Amygdala (tissue), 56 donors: Measurements from ENCODE around the gene CPNE8.
A peak's percentile ranks its signal among the peaks of the same experiment; 100 is the strongest.

Experiments
- DNase-seq, 56 donors: peaks; one replicate each; lab custom pipeline; 2025; lab: John Stamatoyannopoulos, UW

The CPNE8 gene

GRCh38 chr12:38905480-38906351 is at the start of gene CPNE8:
TSS of gene CPNE8 (minus strand) at chr12:38905591. CDS start at chr12:38905534, 57 bp downstream.
- DNase-seq: peak in 51 of 56 donors; percentile 8 to 84 (median 59)

- no peak for DNase-seq
Measured at GRCh38 chr12:38954238-38954873, 49.0 kb upstream of the CPNE8 start.

GRCh38 chr12:38949363-38949762 is 44.0 kb upstream of the CPNE8 start:
- no peak for DNase-seq

GRCh38 chr12:38934686-38935085 is 29.3 kb upstream of the CPNE8 start:
- DNase-seq: no peak

GRCh38 chr12:38934078-38934584 is 28.7 kb upstream of the CPNE8 start:
- DNase-seq: no peak

- DNase-seq: no peak
Measured at GRCh38 chr12:38932320-38932719, 26.9 kb upstream of the CPNE8 start.

GRCh38 chr12:38931461-38931860 is 26.1 kb upstream of the CPNE8 start:
- no peak for DNase-seq

- DNase-seq: no peak
Measured at GRCh38 chr12:38930990-38931389, 25.6 kb upstream of the CPNE8 start.

GRCh38 chr12:38926501-38926900 is 21.1 kb upstream of the CPNE8 start:
- no peak for DNase-seq

GRCh38 chr12:38921025-38921677 is 15.8 kb upstream of the CPNE8 start:
- peak in 1 of 56 donors; percentile 4 for DNase-seq

GRCh38 chr12:38919191-38919590 is 13.8 kb upstream of the CPNE8 start:
- DNase-seq: peak in 24 of 56 donors; percentile 1 to 50 (median 12)

- DNase-seq: no peak
Measured at GRCh38 chr12:38915429-38916182, 10.2 kb upstream of the CPNE8 start.

GRCh38 chr12:38912116-38912515 is 6.7 kb upstream of the CPNE8 start:
- peak in 7 of 56 donors; percentile 1 to 9 (median 3) for DNase-seq

- DNase-seq: no peak
Measured at GRCh38 chr12:38911611-38912010, 6.2 kb upstream of the CPNE8 start.

GRCh38 chr12:38907201-38907923 is 2.0 kb upstream of the CPNE8 start:
- DNase-seq: no peak

- peak in 54 of 56 donors; percentile 11 to 83 (median 58) for DNase-seq
Measured at GRCh38 chr12:38906482-38907200, 1.2 kb upstream of the CPNE8 start.

- DNase-seq: peak in 42 of 56 donors; percentile 4 to 81 (median 36)
Measured at GRCh38 chr12:38904537-38905479, 583 bp downstream of the CPNE8 start.

- DNase-seq: no peak
Measured at GRCh38 chr12:38903596-38903995, 1.8 kb downstream of the CPNE8 start.
